ENCODE results near the gene ARHGAP19. TPM values are rescaled to one million over a fixed set of nuclear protein-coding genes. Genes with fewer than 3 reads are reported as not detected.

ARHGAP19 gene
- total RNA-seq, 1 experiment from 2014 or later, result 28.9 TPM

GRCh38 chr10:97220355-97220754 is 72.1 kb downstream of the ARHGAP19 start:
- no peak overlapping the region for H3K27ac ChIP-seq (ENCODE audit: low read length)
- no peaks in the 10 kb centered on the region; the same call in 1 of the 2 replicates for H3K36me3 ChIP-seq (ENCODE audit: control insufficient read depth, insufficient read depth, low read length)
- H3K4me1 ChIP-seq (ENCODE audit: control insufficient read depth, insufficient read depth, low read length), result no peaks in the 10 kb centered on the region
- no TSS peak for BruUV-seq (replicated peaks)
- intact Hi-C loops (cut with micrococcal nuclease; ENCODE audit: unreplicated experiment) (no loop called here), in situ Hi-C loops (cut with HindIII; ENCODE audit: low pct_unique_long_range_greater_than_20kb, low sequenced_read_pairs) (no loop called here)
- ChIA-PET CTCF (interaction anchor here (0.6 kb wide), 1 partner anchor 26 kb away, joined by 3 read pairs; no protein-coding TSS in a partner anchor), POLR2A (interaction anchor here (0.6 kb wide), 1 partner anchor 177 kb away, joined by 3 read pairs; no protein-coding TSS in a partner anchor)
- no peak overlapping the region for H3K4me3 ChIP-seq (ENCODE audit: low read depth in 2 of 2, low read length in 2 of 2)
- H3K27me3 ChIP-seq (ENCODE audit: control insufficient read depth, insufficient read depth, low read length), result no peaks in the 10 kb centered on the region
- TF ChIP-seq CTCF (IDR thresholded peaks at IDR 0.05) (no peak), TCF7L2 (IDR thresholded peaks at IDR 0.05; ENCODE audit: low read depth, low read length) (no peak), REST (IDR thresholded peaks at IDR 0.05; ENCODE audit: insufficient read depth in 1 of 2, low read depth in 2 of 2, low read length in 1 of 2) (no peak), POLR2AphosphoS5 (IDR thresholded peaks at IDR 0.05; ENCODE audit: low read depth, low read length) (no peak), SIN3A (IDR thresholded peaks at IDR 0.05; ENCODE audit: borderline replicate concordance, insufficient read depth, low read depth, low read length) (no peak)
- ATAC-seq (no peak), DNase-seq (ENCODE audit: low read depth, low spot score) (no peak)
- H3K9me3 ChIP-seq (ENCODE audit: control insufficient read depth, insufficient read depth, low read depth, low read length), result no peaks in the 10 kb centered on the region

- no peak overlapping the region for H3K27ac ChIP-seq (ENCODE audit: low read length)
- ChIA-PET CTCF (interaction anchor here (1.1 kb wide), 1 partner anchor 21 kb away, joined by 3 read pairs; no protein-coding TSS in a partner anchor), POLR2A (interaction anchor here (0.6 kb wide), 1 partner anchor 55 kb away, joined by 7 read pairs; no protein-coding TSS in a partner anchor)
Measured at GRCh38 chr10:97217299-97217698, 75.1 kb downstream of the ARHGAP19 start.

More at GRCh38 chr10:97217299-97217698, 75.1 kb downstream of the ARHGAP19 start:
- TF ChIP-seq SIN3A (IDR thresholded peaks at IDR 0.05; ENCODE audit: borderline replicate concordance, insufficient read depth, low read depth, low read length) (no peak), POLR2AphosphoS5 (IDR thresholded peaks at IDR 0.05; ENCODE audit: low read depth, low read length) (no peak), TCF7L2 (IDR thresholded peaks at IDR 0.05; ENCODE audit: low read depth, low read length) (no peak), CTCF (IDR thresholded peaks at IDR 0.05) (no peak), REST (IDR thresholded peaks at IDR 0.05; ENCODE audit: insufficient read depth in 1 of 2, low read depth in 2 of 2, low read length in 1 of 2) (no peak)
- BruUV-seq (replicated peaks), result no TSS peak
- H3K27me3 ChIP-seq (ENCODE audit: control insufficient read depth, insufficient read depth, low read length), result no peaks in the 10 kb centered on the region
- no peaks in the 10 kb centered on the region for H3K4me1 ChIP-seq (ENCODE audit: control insufficient read depth, insufficient read depth, low read length)
- intact Hi-C loops (cut with micrococcal nuclease; ENCODE audit: unreplicated experiment), result no loop called here
- DNase-seq (ENCODE audit: low read depth, low spot score) (no peak), ATAC-seq (no peak)
- H3K4me3 ChIP-seq (ENCODE audit: low read depth in 2 of 2, low read length in 2 of 2), result no peak overlapping the region
- no peaks in the 10 kb centered on the region for H3K9me3 ChIP-seq (ENCODE audit: control insufficient read depth, insufficient read depth, low read depth, low read length)
- no peaks in the 10 kb centered on the region for H3K36me3 ChIP-seq (ENCODE audit: control insufficient read depth, insufficient read depth, low read length)
- in situ Hi-C loops (cut with HindIII; ENCODE audit: low pct_unique_long_range_greater_than_20kb, low sequenced_read_pairs), result no loop called here

Measured in Panc1 (cell line).